ENCODE data around the gene CYLD.

The CYLD gene

DNA sequence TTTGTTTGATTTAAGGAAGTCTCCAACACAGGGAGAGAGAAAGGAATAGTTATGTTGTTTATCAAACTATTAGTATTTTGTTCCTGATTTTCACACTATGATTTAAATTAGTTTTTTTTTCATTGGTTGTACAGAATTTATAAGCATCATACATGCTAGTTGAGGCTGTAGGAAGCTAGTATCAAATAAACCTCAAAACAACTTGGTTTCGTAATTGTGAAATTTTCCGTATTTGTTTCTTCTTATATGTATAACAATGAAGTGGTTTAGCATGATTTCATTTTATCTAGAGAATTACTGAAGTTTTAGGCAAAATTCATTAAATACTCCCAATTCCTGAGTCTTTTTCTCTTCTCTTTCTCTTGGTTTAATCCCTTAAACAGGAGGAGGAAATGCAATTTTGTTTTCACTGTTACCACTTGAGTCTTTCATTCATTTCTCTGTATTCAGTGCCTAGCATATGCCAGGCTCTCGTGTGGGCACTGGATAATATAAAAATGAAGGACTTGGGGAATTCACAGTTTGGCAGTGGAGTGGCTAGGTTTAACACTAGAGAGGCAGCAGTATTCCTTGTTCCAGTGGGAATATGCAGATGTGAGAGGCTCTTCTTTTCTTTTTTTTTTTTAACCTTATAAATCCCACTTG lies 1.8 kb downstream of the CYLD start:
- POLR2A ChIA-PET = no interaction called here
- Histone ChIP-seq H3K4me3 (ENCODE audit: low read depth, low read length) (no peak overlapping the region), H3K9me3 (ENCODE audit: control insufficient read depth, insufficient read depth, low read depth, low read length) (no peaks in the 10 kb centered on the region), H3K27ac (ENCODE audit: extremely low read depth, low read depth, low read length) (no peak overlapping the region), H3K36me3 (ENCODE audit: control insufficient read depth in 2 of 2, insufficient read depth in 1 of 2, low read length in 2 of 2) (peaks cover 9 to 12% of the 10 kb centered on the region in 2 experiments), H3K4me1 (ENCODE audit: control insufficient read depth, insufficient read depth, low read length) (peaks cover 8% of the 10 kb centered on the region)
- CTCF ChIA-PET = interaction anchor here (1.2 kb wide), 1 partner anchor 78 kb away, joined by 5 read pairs; no protein-coding TSS in a partner anchor
- TF ChIP-seq WT1 (tag by site-specific recombination; IDR thresholded peaks at IDR 0.05) (no peak), PRDM6 (tag by site-specific recombination; IDR thresholded peaks at IDR 0.05) (no peak), ZNF600 (tag by site-specific recombination; IDR thresholded peaks at IDR 0.05) (no peak), ZSCAN30 (tag by site-specific recombination; IDR thresholded peaks at IDR 0.05) (no peak), ZNF10 (tag by site-specific recombination; IDR thresholded peaks at IDR 0.05) (no peak), ZNF292 (tag by site-specific recombination; IDR thresholded peaks at IDR 0.05; ENCODE audit: borderline replicate concordance, low read depth) (no peak), ZNF433 (tag by site-specific recombination; IDR thresholded peaks at IDR 0.05; ENCODE audit: low read depth) (no peak), HOXC10 (CRISPR knock-in tag; IDR thresholded peaks at IDR 0.05) (no peak), ZNF341 (tag by site-specific recombination; IDR thresholded peaks at IDR 0.05; ENCODE audit: low read depth) (no peak), GFI1B (tag by site-specific recombination; IDR thresholded peaks at IDR 0.05) (no peak), ZNF311 (tag by site-specific recombination; IDR thresholded peaks at IDR 0.05; ENCODE audit: borderline replicate concordance) (no peak), ZNF707 (tag by site-specific recombination; IDR thresholded peaks at IDR 0.05) (no peak), ZBTB44 (tag by site-specific recombination; IDR thresholded peaks at IDR 0.05) (no peak)
- TF ChIP-seq, protein P1, sequence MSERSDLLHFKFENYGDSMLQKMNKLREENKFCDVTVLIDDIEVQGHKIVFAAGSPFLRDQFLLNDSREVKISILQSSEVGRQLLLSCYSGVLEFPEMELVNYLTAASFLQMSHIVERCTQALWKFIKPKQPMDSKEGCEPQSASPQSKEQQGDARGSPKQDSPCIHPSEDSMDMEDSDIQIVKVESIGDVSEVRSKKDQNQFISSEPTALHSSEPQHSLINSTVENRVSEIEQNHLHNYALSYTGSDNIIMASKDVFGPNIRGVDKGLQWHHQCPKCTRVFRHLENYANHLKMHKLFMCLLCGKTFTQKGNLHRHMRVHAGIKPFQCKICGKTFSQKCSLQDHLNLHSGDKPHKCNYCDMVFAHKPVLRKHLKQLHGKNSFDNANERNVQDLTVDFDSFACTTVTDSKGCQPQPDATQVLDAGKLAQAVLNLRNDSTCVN (tag by site-specific recombination; optimal IDR thresholded peaks at IDR 0.05) = no peak
- TF ChIP-seq, protein P2, sequence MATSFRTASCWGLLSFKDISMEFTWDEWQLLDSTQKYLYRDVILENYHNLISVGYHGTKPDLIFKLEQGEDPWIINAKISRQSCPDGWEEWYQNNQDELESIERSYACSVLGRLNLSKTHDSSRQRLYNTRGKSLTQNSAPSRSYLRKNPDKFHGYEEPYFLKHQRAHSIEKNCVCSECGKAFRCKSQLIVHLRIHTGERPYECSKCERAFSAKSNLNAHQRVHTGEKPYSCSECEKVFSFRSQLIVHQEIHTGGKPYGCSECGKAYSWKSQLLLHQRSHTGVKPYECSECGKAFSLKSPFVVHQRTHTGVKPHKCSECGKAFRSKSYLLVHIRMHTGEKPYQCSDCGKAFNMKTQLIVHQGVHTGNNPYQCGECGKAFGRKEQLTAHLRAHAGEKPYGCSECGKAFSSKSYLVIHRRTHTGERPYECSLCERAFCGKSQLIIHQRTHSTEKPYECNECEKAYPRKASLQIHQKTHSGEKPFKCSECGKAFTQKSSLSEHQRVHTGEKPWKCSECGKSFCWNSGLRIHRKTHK (tag by site-specific recombination; IDR thresholded peaks at IDR 0.05) = no peak

DNA sequence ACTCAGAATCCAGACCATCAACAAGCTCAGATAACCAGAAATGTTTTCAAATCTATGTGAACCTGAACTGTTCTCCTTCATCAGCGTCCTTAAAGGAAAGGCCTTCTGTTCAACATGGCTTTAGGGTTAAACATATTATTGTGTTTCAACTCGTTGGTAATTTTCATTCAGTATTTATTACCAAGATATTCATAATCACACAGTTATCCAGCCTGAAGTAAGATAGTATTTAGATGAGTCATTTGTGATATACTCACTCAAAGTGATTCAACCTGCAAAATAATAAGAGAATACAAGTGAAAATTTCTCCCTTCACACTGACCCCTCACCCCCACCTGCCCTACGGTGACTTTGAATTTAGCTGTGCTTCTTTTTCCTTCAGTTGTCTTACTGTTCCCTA lies 3.0 kb downstream of the CYLD start:
- Histone ChIP-seq H3K27ac (ENCODE audit: extremely low read depth, low read depth, low read length) (no peak overlapping the region), H3K4me3 (ENCODE audit: low read depth, low read length) (no peak overlapping the region), H3K9me3 (ENCODE audit: control insufficient read depth, insufficient read depth, low read depth, low read length) (no peaks in the 10 kb centered on the region), H3K4me1 (ENCODE audit: control insufficient read depth, insufficient read depth, low read length) (peaks cover 8% of the 10 kb centered on the region), H3K36me3 (ENCODE audit: control insufficient read depth in 2 of 2, insufficient read depth in 1 of 2, low read length in 2 of 2) (peaks cover 12 to 14% of the 10 kb centered on the region in 2 experiments)
- ChIA-PET CTCF (interaction anchor here (1.0 to 2.2 kb wide), 4 partner anchors 62 to 384 kb away, joined by 3 to 11 read pairs (median 4); no protein-coding TSS in a partner anchor), POLR2A (interaction anchor here (0.6 kb wide), 1 partner anchor 720 kb away, joined by 3 read pairs; the partner anchor contains the start of gene CNEP1R1)
- TF ChIP-seq, protein P3, sequence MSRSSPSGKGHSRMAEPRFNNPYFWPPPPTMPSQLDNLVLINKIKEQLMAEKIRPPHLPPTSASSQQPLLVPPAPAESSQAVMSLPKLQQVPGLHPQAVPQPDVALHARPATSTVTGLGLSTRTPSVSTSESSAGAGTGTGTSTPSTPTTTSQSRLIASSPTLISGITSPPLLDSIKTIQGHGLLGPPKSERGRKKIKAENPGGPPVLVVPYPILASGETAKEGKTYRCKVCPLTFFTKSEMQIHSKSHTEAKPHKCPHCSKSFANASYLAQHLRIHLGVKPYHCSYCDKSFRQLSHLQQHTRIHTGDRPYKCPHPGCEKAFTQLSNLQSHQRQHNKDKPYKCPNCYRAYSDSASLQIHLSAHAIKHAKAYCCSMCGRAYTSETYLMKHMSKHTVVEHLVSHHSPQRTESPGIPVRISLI (tag by site-specific recombination; IDR thresholded peaks at IDR 0.05) = no peak
- no peak for TF ChIP-seq PRDM2 (tag by site-specific recombination; IDR thresholded peaks at IDR 0.05; ENCODE audit: borderline replicate concordance)
- TF ChIP-seq, protein P4, sequence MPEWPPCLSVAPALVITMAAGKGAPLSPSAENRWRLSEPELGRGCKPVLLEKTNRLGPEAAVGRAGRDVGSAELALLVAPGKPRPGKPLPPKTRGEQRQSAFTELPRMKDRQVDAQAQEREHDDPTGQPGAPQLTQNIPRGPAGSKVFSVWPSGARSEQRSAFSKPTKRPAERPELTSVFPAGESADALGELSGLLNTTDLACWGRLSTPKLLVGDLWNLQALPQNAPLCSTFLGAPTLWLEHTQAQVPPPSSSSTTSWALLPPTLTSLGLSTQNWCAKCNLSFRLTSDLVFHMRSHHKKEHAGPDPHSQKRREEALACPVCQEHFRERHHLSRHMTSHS (tag by site-specific recombination; IDR thresholded peaks at IDR 0.05) = no peak
- no peak for TF ChIP-seq ZNF175 (tag by site-specific recombination; IDR thresholded peaks at IDR 0.05)
- TF ChIP-seq ZNF585B (tag by site-specific recombination; IDR thresholded peaks at IDR 0.05) = no peak

Data from HEK293 (cell line).